HFFc6 (cell line): ENCODE results near the gene INSYN2B. TPM values are rescaled to one million over a fixed set of nuclear protein-coding genes. Genes with fewer than 3 reads are reported as not detected.

Source experiments
- DNase-seq: peaks from one replicate; pipeline ENCODE4 v3.0.0-alpha.2; 2018
- H3K27ac Mint-ChIP-seq: 2 replicates; pipeline ENCODE4 v1.8.0; 2020; ENCODE audit warnings: mild to moderate bottlenecking, mixed read lengths
- H3K27me3 Mint-ChIP-seq: 2 replicates; pipeline ENCODE4 v1.8.0; 2021; ENCODE audit warnings: mild to moderate bottlenecking, moderate library complexity, mixed read lengths; ENCODE audit not compliant: insufficient read depth
- H3K36me3 Mint-ChIP-seq: 2 replicates; pipeline ENCODE4 v1.8.0; 2021; ENCODE audit warnings: low read depth, mixed read lengths
- H3K4me1 Mint-ChIP-seq: 2 replicates; pipeline ENCODE4 v1.8.0; 2020; ENCODE audit warnings: low read depth, mixed read lengths
- H3K4me3 Mint-ChIP-seq: 2 replicates; pipeline ENCODE4 v1.8.0; 2020; ENCODE audit warnings: mild to moderate bottlenecking, moderate library complexity, mixed read lengths
- H3K9me3 Mint-ChIP-seq: 2 replicates; pipeline ENCODE4 v1.8.0; 2020; ENCODE audit warnings: mild to moderate bottlenecking, mixed read lengths
- CTCF ChIP-seq: fragments of 200-600 bp; sonication (generic); IDR thresholded peaks from 2 replicates; pipeline ENCODE4 v1.5.0; 2021; ENCODE audit warnings: antibody characterized with exemption, mild to moderate bottlenecking
- total RNA-seq, 6 experiments: library from RNA; stranded (reverse); fragmentation: NEBNext Ultra II Directional; extraction: Animal tissue kit (Norgen Biotek cat#: 25700); gene quantifications; 2 replicates in 1 of 6; 3 replicates in 5 of 6; pipeline ENCODE4 v1.2.3, GENCODE V29; 2021

The INSYN2B gene
- total RNA-seq, 6 experiments from 2014 or later: 13.7 to 17.4 (median 16.0) TPM

DNA sequence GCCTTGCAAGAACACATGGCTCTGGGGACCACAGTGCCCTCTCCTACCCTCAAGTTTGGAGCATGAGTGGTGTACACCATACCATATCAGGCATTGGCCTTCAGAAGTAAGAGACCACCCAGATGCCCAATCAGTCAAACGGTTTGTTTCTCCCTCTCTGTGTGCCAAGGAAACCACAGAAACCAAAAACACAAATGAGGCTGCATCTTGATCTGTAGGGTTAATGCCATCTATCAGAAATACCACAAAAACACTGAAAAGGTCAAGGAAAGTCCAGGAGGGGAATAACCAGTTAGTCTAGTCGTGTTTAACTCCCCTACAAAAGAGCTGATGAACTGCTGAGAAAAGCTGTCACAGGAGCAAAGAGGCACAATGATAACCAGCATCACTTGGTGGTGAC, 78.4 kb downstream of the INSYN2B start:
- no peak for TF ChIP-seq CTCF
- Mint-ChIP-seq H3K36me3 (peaks cover 48% of the 10 kb centered on the region), H3K27ac (no peak overlapping the region), H3K4me1 (peaks cover 23% of the 10 kb centered on the region), H3K4me3 (no peak overlapping the region), H3K27me3 (peaks cover 2% of the 10 kb centered on the region; the same call in 1 of the 2 replicates), H3K9me3 (no peaks in the 10 kb centered on the region)
- DNase-seq: no peak

DNA sequence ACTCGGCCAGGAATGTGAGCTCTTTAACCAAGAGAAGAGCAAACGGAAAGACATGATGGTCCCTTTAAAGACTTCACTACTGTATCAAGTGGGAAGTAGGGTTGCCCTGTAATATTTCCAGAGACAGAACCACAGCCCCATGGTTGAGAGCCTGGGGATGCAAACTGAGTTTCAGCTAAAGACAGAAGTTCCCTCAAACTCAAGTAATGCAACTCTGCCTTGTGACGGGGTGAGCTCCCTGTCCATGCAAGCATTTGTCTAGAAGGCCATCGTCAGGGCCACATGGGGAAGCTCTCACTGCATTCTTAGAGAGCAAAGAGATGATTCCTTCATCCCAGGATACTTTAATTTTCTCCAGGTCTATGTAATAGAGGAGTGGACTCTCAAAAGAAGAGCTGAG, 82.8 kb downstream of the INSYN2B start:
- H3K4me3 Mint-ChIP-seq: no peak overlapping the region
- H3K27me3 Mint-ChIP-seq: peaks cover 2% of the 10 kb centered on the region; the same call in 1 of the 2 replicates
- H3K36me3 Mint-ChIP-seq: peaks cover 48% of the 10 kb centered on the region
- peaks cover 44% of the 10 kb centered on the region for H3K4me1 Mint-ChIP-seq
- no peak overlapping the region for H3K27ac Mint-ChIP-seq
- DNase-seq: no peak
- H3K9me3 Mint-ChIP-seq: no peaks in the 10 kb centered on the region
- no peak for TF ChIP-seq CTCF

- no peak for TF ChIP-seq CTCF
- Mint-ChIP-seq H3K36me3 (peaks cover 36% of the 10 kb centered on the region), H3K9me3 (no peaks in the 10 kb centered on the region), H3K4me1 (peaks cover 47% of the 10 kb centered on the region), H3K27me3 (peaks cover 2% of the 10 kb centered on the region; the same call in 1 of the 2 replicates), H3K27ac (peak overlapping the region; percentile 29; the same call in 1 of the 2 replicates), H3K4me3 (no peak overlapping the region)
- no peak for DNase-seq
Measured at GRCh38 chr5:169895926-169896325, 84.4 kb downstream of the INSYN2B start.

GRCh38 chr5:169893571-169893970, 86.7 kb downstream of the INSYN2B start:
- peak; percentile 7 for DNase-seq
- peaks cover 21% of the 10 kb centered on the region for H3K36me3 Mint-ChIP-seq
- H3K27me3 Mint-ChIP-seq: no peaks in the 10 kb centered on the region
- peak overlapping the region; percentile 53 for H3K4me3 Mint-ChIP-seq
- no peaks in the 10 kb centered on the region for H3K9me3 Mint-ChIP-seq
- H3K4me1 Mint-ChIP-seq: peaks cover 47% of the 10 kb centered on the region
- peak overlapping the region; percentile 68 for H3K27ac Mint-ChIP-seq
- TF ChIP-seq CTCF: no peak

DNA sequence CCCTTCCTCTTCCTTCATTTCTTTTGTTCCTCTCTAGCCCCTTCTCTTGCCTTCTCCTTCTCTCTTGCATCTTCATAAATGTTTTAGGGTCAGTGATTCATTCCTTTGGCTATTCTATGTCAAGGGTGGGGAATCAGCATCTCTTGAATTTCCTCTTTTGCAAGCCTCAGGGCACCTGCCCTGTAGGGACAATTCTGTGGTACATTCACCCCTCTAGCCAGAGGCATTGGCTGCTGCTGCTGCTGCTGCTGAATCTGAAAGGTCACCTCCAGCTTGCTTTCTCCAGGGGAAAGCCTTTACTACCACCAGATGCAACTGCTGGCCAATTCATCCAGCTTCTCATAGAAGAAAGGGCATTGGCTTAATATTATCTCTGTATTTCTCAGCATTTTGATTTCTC, 87.3 kb downstream of the INSYN2B start:
- DNase-seq: peak; percentile 35
- peak overlapping the region; percentile 0; the same call in 1 of the 2 replicates for H3K4me3 Mint-ChIP-seq
- no peaks in the 10 kb centered on the region for H3K9me3 Mint-ChIP-seq
- H3K27ac Mint-ChIP-seq: peak overlapping the region; percentile 36
- H3K27me3 Mint-ChIP-seq: no peaks in the 10 kb centered on the region
- peaks cover 16% of the 10 kb centered on the region for H3K36me3 Mint-ChIP-seq
- H3K4me1 Mint-ChIP-seq: peaks cover 47% of the 10 kb centered on the region
- TF ChIP-seq CTCF: no peak

- TF ChIP-seq CTCF: no peak
- Mint-ChIP-seq H3K4me1 (peaks cover 25% of the 10 kb centered on the region), H3K4me3 (no peak overlapping the region)
Measured at GRCh38 chr5:169889572-169889971, 90.7 kb downstream of the INSYN2B start.

More at GRCh38 chr5:169889572-169889971, 90.7 kb downstream of the INSYN2B start:
- Mint-ChIP-seq H3K27ac (no peak overlapping the region), H3K9me3 (no peaks in the 10 kb centered on the region), H3K36me3 (peaks cover 8% of the 10 kb centered on the region), H3K27me3 (no peaks in the 10 kb centered on the region)
- DNase-seq: no peak
